Osteoblast (primary cell): ENCODE data around the gene FAM25G. TPM values are rescaled to one million over a fixed set of nuclear protein-coding genes. Genes with fewer than 3 reads are reported as not detected.
A peak's percentile ranks its signal among the peaks of the same experiment; 100 is the strongest.
"Not testable (repeated sequence)": the region's sequence is repeated elsewhere in the genome, so short reads cannot be mapped to it uniquely, and the experiment has no call there.

Source experiments
- DNase-seq: peaks from one replicate; pipeline ENCODE4 v3.0.0; 2011; ENCODE audit warnings: low spot score, mixed read lengths; ENCODE audit not compliant: insufficient read length; ENCODE audit errors: missing footprints
- H2AFZ ChIP-seq: 2 replicates; pipeline ENCODE4 v1.6.0; 2011; ENCODE audit warnings: mild to moderate bottlenecking, low read length
- H3K27ac ChIP-seq: 2 replicates; pipeline ENCODE4 v1.5.1; 2011; ENCODE audit warnings: mild to moderate bottlenecking, low read depth, low read length, moderate library complexity
- H3K27me3 ChIP-seq: 2 replicates; pipeline ENCODE4 v1.6.0; 2012; ENCODE audit warnings: mild to moderate bottlenecking, control low read depth, inconsistent platforms, low read length, moderate library complexity; ENCODE audit not compliant: insufficient read depth
- H3K36me3 ChIP-seq: 2 replicates; pipeline ENCODE4 v1.5.1; 2011; ENCODE audit warnings: mild to moderate bottlenecking, low read length, control low read depth, moderate library complexity; ENCODE audit not compliant: insufficient read depth
- H3K4me1 ChIP-seq: 2 replicates; pipeline ENCODE4 v1.5.1; 2011; ENCODE audit warnings: mild to moderate bottlenecking, low read length, control low read depth, moderate library complexity; ENCODE audit not compliant: insufficient read depth
- H3K4me2 ChIP-seq: 2 replicates; pipeline ENCODE4 v1.6.0; 2011; ENCODE audit warnings: mild to moderate bottlenecking, low read length; ENCODE audit not compliant: insufficient read depth
- H3K4me3 ChIP-seq: fragments of 200-600 bp; sonication (generic); 3 replicates; pipeline ENCODE4 v1.5.1; 2012; ENCODE audit warnings: mild to moderate bottlenecking, low read length, inconsistent platforms; ENCODE audit not compliant: insufficient read depth
- H3K79me2 ChIP-seq: 2 replicates; pipeline ENCODE4 v1.6.0; 2012; ENCODE audit warnings: mild to moderate bottlenecking, low read length, control low read depth, inconsistent platforms; ENCODE audit not compliant: insufficient read depth
- H3K9me3 ChIP-seq: 2 replicates; pipeline ENCODE4 v1.5.1; 2011; ENCODE audit warnings: low read depth, low read length, control low read depth
- H4K20me1 ChIP-seq: 2 replicates; pipeline ENCODE4 v1.6.0; 2012; ENCODE audit warnings: mild to moderate bottlenecking, low read length, control low read depth; ENCODE audit not compliant: insufficient read depth
- total RNA-seq: library from RNA; depleted of rRNA; stranded (reverse); fragments of >200 nt; gene quantifications from 2 replicates; pipeline ENCODE4 v1.2.3, GENCODE V29; 2012
- TF ChIP-seq, protein P1 (sequence below): IDR thresholded peaks from 2 replicates; pipeline ENCODE4 v1.5.1; 2011; ENCODE audit warnings: mild to moderate bottlenecking, low read depth, low read length, moderate library complexity; ENCODE audit errors: extremely low read depth

Gene FAM25G
- total RNA-seq, 1 donor: not detected

DNA sequence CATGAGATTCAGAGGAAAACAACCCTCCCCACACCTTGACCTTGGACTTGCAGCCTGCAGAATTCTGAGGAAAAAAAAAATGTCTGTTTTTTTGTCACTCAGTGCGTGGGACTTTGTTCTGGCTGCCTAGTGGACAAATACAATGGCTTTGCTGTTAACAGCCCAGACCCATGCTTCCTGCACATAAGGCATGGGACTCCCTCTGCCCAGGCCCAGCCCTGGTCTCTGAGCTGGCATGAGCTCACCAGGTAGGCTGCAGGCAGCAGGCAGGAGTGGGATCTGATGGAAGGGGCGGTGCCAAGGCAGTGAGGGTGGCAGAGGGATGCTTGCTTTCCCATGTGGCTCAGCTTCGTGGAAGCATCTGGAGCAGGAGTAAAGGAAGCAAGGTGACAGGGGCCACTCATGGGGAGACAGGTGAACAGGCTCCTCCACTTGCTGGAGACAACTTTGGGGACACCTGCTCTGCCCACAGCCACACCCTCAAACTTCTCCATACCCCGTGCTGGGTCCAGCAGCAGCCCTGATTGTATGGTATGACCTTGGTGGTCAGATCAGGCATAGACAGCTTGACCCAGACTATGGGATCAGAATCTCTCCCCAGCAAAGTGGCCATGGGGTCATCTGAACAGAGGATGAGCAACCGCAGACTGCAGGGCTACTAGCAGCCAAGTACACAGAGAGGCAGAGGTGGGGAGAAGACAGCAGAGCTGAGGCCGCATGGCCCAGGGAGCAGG is 34.5 kb downstream of the FAM25G start:
- Histone ChIP-seq H3K27ac (no peak overlapping the region), H4K20me1 (no peaks in the 10 kb centered on the region), H2AFZ (no peak overlapping the region), H3K36me3 (no peaks in the 10 kb centered on the region), H3K4me1 (peaks cover 9% of the 10 kb centered on the region), H3K4me3 (no peak overlapping the region), H3K9me3 (no peaks in the 10 kb centered on the region), H3K4me2 (no peak overlapping the region), H3K27me3 (peaks cover 3% of the 10 kb centered on the region), H3K79me2 (no peaks in the 10 kb centered on the region)
- DNase-seq: peak; percentile 66
- TF ChIP-seq, protein P1, sequence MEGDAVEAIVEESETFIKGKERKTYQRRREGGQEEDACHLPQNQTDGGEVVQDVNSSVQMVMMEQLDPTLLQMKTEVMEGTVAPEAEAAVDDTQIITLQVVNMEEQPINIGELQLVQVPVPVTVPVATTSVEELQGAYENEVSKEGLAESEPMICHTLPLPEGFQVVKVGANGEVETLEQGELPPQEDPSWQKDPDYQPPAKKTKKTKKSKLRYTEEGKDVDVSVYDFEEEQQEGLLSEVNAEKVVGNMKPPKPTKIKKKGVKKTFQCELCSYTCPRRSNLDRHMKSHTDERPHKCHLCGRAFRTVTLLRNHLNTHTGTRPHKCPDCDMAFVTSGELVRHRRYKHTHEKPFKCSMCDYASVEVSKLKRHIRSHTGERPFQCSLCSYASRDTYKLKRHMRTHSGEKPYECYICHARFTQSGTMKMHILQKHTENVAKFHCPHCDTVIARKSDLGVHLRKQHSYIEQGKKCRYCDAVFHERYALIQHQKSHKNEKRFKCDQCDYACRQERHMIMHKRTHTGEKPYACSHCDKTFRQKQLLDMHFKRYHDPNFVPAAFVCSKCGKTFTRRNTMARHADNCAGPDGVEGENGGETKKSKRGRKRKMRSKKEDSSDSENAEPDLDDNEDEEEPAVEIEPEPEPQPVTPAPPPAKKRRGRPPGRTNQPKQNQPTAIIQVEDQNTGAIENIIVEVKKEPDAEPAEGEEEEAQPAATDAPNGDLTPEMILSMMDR: no peak

DNA sequence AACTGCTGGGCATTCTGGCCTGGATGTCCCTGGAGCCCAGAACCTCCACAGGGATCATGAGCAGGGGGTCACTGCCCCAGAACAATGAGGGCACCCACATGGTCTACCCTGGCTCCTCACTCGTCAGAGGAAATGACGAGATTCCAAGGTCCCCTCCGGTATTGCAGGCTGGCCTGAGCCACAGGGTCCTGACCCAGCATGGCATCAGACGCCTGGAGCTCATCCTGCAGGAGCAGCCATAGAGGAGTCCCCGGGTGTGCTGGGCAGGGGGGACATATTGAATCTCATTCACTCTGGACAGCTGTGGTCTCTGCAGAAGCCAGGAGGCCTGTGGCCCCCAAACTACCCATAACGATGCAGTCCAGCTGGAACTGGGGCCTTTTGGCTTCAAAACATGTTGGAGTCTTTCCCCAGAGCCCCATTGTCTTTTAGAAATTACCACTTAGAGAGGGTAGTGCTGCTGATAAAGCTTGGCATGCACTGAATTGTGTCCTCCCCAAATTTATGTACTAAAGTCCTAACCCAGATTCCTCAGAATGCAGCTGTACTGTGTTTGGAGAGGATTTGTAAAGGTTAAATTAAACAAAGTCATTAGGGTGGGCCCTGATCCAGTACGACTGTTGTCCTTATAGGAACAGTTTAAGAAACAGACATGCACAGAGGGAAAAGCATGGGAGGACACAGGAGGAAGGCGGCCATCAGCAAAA is 35.3 kb downstream of the FAM25G start:
- TF ChIP-seq, protein P1: no peak
- no peaks in the 10 kb centered on the region for H4K20me1 ChIP-seq
- H3K9me3 ChIP-seq: no peaks in the 10 kb centered on the region
- H3K27me3 ChIP-seq: peaks cover 3% of the 10 kb centered on the region
- no peak overlapping the region for H2AFZ ChIP-seq
- no peak overlapping the region for H3K27ac ChIP-seq
- peak; percentile 29 for DNase-seq
- H3K36me3 ChIP-seq: no peaks in the 10 kb centered on the region
- H3K4me2 ChIP-seq: no peak overlapping the region
- no peak overlapping the region for H3K4me3 ChIP-seq
- peaks cover 9% of the 10 kb centered on the region for H3K4me1 ChIP-seq
- H3K79me2 ChIP-seq: no peaks in the 10 kb centered on the region

DNA sequence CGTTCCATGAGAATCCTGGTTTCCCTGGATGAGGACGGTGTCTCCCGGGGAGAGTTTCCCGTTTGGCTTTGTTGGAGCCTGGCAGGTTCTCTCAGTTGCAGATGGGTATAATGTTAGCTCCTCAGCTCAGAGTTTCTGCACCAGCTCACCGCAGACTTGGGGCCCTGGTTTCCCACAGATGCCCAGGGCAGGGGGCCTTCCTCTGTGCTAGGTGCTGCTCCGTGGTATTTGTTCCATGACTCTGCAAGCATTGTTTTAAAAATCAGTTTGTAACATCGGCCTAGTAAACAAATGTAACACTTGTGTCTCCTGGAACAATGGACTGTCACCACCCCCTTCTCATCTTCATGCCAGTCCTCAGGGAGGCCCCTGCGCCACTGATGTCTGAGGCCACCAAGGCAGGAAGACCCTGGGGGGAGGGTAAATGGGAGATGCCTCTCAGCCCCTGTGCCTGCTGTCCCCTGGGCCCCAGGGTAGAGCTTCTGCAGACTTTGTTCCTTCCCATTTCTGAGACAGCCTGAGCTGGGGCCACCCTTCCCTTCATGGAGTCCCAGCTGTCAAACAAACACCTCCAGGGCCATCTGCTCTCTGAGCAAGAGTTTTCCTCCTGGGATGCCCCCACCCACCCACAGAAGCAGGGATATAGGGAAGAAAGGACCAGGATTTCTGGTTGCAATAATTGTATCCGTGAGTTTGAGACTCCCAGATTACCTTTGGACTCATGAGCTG is 36.0 kb downstream of the FAM25G start:
- not testable (repeated sequence) for H4K20me1 ChIP-seq, H3K27me3 ChIP-seq, H3K27ac ChIP-seq, H3K4me2 ChIP-seq, H3K9me3 ChIP-seq, H3K4me1 ChIP-seq, H3K36me3 ChIP-seq, H3K4me3 ChIP-seq, DNase-seq, H3K79me2 ChIP-seq, H2AFZ ChIP-seq

DNA sequence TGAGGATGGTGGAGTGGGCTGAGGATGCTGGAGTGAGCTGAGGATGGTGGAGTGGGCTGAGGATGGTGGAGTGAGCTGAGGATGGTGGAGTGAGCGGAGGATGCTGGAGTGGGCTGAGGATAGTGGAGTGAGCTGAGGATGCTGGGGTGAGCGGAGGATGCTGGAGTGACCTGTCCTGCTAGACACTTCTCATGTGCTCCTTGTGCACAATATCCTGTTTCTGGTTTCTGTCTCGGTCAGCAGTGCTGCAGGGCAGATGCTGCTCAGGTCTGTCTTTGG is 36.8 kb downstream of the FAM25G start:
- Histone ChIP-seq H3K27ac (no peak overlapping the region), H3K4me3 (no peak overlapping the region), H4K20me1 (no peaks in the 10 kb centered on the region), H2AFZ (no peak overlapping the region), H3K36me3 (no peaks in the 10 kb centered on the region), H3K27me3 (peaks cover 3% of the 10 kb centered on the region), H3K9me3 (no peaks in the 10 kb centered on the region), H3K4me2 (no peak overlapping the region), H3K4me1 (peaks cover 9% of the 10 kb centered on the region), H3K79me2 (no peaks in the 10 kb centered on the region)
- no peak for DNase-seq
- TF ChIP-seq, protein P1: no peak
